ENCODE measurements around the gene MARS1. TPM values are rescaled to one million over a fixed set of nuclear protein-coding genes. Genes with fewer than 3 reads are reported as not detected.
"Not testable (repeated sequence)": the region's sequence is repeated elsewhere in the genome, so short reads cannot be mapped to it uniquely, and the experiment has no call there.

MARS1 gene
- total RNA-seq, 1 experiment from 2014 or later: 209 TPM

DNA sequence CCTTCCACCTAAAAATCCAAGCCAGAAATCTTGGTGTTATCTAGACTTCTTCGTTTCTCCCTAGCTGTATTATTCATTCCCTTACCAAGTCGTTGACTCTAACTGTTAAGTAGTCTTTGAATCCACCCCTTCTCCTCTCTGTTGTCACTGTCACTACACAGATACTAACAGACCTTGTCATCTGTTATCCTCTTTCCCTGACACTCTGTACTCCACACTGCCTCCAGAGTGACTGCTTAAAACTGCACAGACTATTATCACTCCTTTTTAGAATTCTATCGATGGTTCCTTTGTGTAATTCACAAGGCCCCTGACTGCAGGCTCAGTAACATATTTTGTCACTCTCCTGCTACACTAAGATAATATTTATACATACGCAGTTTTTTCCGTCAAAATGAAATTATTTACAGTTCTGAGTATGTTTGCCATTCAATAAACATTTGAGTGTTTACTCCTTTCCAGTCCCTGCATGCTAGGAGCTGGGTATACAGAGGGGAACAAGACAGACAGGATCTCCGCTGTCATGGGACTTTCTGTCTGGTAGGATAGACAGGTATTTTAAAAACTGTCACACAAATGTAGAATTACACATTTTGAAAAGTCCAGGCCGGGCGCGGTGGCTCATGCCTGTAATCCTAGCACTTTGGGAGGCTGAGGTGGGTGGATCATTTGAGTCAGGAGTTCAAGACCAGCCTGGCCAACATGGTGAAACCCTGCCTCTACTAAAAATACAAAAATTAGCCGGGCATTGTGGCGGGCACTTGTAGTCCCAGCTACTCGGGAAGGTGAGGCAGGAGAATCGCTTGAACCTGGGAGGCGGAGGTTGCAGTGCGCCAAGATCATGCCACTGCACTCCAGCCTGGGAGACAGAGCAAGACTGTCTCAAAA lies 3.8 kb downstream of the MARS1 start:
- ChIA-PET POLR2A (ENCODE audit: unreplicated experiment) (no interaction called here), CTCF (no interaction called here)
- Histone ChIP-seq H3K9me3 (ENCODE audit: low read length) (no peaks in the 10 kb centered on the region), H3K27ac (ENCODE audit: low read length) (no peak overlapping the region), H3K79me2 (ENCODE audit: low read length) (peaks cover 24% of the 10 kb centered on the region), H3F3A (ENCODE audit: low read length, unreplicated experiment) (no peaks in the 10 kb centered on the region), H4K20me1 (ENCODE audit: low read length) (no peaks in the 10 kb centered on the region), H2AFZ (ENCODE audit: low read length) (no peak overlapping the region), H3K4me1 (ENCODE audit: insufficient read depth, low read length) (peaks cover 10% of the 10 kb centered on the region), H3K4me3 (ENCODE audit: low read length) (no peak overlapping the region), H3K27me3 (ENCODE audit: low read length) (no peaks in the 10 kb centered on the region), H3K9ac (ENCODE audit: low read length) (no peak overlapping the region), H3K9me2 (replicated peaks; ENCODE audit: low read length) (no peaks in the 10 kb centered on the region), H3K4me2 (ENCODE audit: low read length) (no peak overlapping the region), H3K36me3 (ENCODE audit: low read depth, low read length) (peaks cover 32% of the 10 kb centered on the region)
- intact Hi-C loops (cut with micrococcal nuclease): no loop called here
- no peak for ATAC-seq
- no TSS peak for BruUV-seq (replicated peaks)
- TF ChIP-seq EZH2 (IDR thresholded peaks at IDR 0.05; ENCODE audit: low read length, unreplicated experiment): no peak
- TF ChIP-seq, protein P1, sequence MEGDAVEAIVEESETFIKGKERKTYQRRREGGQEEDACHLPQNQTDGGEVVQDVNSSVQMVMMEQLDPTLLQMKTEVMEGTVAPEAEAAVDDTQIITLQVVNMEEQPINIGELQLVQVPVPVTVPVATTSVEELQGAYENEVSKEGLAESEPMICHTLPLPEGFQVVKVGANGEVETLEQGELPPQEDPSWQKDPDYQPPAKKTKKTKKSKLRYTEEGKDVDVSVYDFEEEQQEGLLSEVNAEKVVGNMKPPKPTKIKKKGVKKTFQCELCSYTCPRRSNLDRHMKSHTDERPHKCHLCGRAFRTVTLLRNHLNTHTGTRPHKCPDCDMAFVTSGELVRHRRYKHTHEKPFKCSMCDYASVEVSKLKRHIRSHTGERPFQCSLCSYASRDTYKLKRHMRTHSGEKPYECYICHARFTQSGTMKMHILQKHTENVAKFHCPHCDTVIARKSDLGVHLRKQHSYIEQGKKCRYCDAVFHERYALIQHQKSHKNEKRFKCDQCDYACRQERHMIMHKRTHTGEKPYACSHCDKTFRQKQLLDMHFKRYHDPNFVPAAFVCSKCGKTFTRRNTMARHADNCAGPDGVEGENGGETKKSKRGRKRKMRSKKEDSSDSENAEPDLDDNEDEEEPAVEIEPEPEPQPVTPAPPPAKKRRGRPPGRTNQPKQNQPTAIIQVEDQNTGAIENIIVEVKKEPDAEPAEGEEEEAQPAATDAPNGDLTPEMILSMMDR (conservative IDR thresholded peaks at IDR 0.05; ENCODE audit: low read depth, low read length): peak; percentile 48
- peak; percentile 28 for DNase-seq

DNA sequence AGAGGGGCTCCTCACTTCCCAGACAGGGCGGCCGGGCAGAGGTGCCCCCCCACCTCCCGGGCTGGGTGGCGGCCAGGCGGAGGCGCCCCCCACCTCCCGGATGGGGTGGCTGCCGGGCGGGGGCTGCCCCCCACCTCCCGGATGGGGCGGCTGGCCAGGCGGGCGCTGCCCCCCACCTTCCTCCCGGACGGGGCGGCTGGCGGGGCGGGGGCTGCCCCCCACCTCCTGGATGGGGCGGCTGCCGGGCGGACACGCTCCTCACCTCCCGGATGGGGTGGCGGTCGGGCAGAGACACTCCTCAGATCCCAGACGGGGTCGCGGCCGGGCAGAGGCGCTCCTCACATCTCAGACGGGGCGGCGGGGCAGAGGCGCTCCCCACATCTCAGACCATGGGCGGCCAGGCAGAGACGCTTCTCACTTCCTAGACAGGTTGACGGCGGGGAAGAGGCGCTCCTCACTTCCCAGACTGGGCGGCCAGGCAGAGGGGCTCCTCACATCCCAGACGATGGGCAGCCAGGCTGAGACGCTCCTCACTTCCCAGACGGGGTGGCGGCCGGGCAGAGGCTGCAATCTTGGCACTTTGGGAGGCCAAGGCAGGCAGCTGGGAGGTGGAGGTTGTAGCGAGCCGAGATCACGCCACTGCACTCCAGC lies 7.3 kb downstream of the MARS1 start:
- H3K9ac ChIP-seq (ENCODE audit: low read length); H3F3A ChIP-seq (ENCODE audit: low read length, unreplicated experiment); ATAC-seq; CTCF ChIA-PET; H3K79me2 ChIP-seq (ENCODE audit: low read length); H3K4me1 ChIP-seq (ENCODE audit: insufficient read depth, low read length); H3K9me3 ChIP-seq (ENCODE audit: low read length); H3K27me3 ChIP-seq (ENCODE audit: low read length); H3K27ac ChIP-seq (ENCODE audit: low read length); DNase-seq; H3K4me2 ChIP-seq (ENCODE audit: low read length); BruUV-seq (replicated peaks); H3K9me2 ChIP-seq (replicated peaks; ENCODE audit: low read length); H3K4me3 ChIP-seq (ENCODE audit: low read length); H2AFZ ChIP-seq (ENCODE audit: low read length); intact Hi-C loops (cut with micrococcal nuclease); POLR2A ChIA-PET (ENCODE audit: unreplicated experiment); H4K20me1 ChIP-seq (ENCODE audit: low read length): not testable (repeated sequence)
- peaks cover 44% of the 10 kb centered on the region for H3K36me3 ChIP-seq (ENCODE audit: low read depth, low read length)

DNA sequence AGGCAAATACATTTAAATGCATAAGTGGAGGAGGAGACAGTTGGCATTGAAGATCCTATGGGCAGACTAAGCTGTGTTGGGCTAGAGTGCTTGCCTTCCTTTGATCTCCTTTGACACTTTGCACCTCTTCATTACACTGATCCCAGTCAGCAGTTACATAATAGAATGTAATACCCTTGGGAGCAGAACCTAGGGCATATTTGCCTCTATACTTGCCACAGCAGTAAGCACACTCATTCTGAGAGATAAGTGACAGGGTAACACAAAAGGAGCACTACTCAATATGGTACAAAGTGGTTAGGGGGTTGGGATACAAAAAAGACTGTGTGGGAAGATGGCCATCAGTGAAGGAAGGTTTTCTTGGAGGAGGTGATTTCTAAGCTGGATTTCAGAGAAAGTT lies 9.0 kb downstream of the MARS1 start:
- no peaks in the 10 kb centered on the region for H3K79me2 ChIP-seq (ENCODE audit: low read length)
- intact Hi-C loops (cut with micrococcal nuclease): no loop called here
- H3K4me3 ChIP-seq (ENCODE audit: low read length): no peak overlapping the region
- H3K36me3 ChIP-seq (ENCODE audit: low read depth, low read length): peaks cover 44% of the 10 kb centered on the region
- H3K27me3 ChIP-seq (ENCODE audit: low read length): no peaks in the 10 kb centered on the region
- H3F3A ChIP-seq (ENCODE audit: low read length, unreplicated experiment): no peaks in the 10 kb centered on the region
- H3K9me2 ChIP-seq (replicated peaks; ENCODE audit: low read length): no peaks in the 10 kb centered on the region
- no peaks in the 10 kb centered on the region for H4K20me1 ChIP-seq (ENCODE audit: low read length)
- no peaks in the 10 kb centered on the region for H3K9me3 ChIP-seq (ENCODE audit: low read length)
- no peak overlapping the region for H3K4me2 ChIP-seq (ENCODE audit: low read length)
- BruUV-seq (replicated peaks): no TSS peak
- no peak overlapping the region for H3K9ac ChIP-seq (ENCODE audit: low read length)
- no peak for TF ChIP-seq EZH2phosphoT487 (IDR thresholded peaks at IDR 0.05; ENCODE audit: borderline replicate concordance, low read length)
- no peak for TF ChIP-seq EZH2 (IDR thresholded peaks at IDR 0.05; ENCODE audit: low read length, unreplicated experiment)
- TF ChIP-seq, protein P1 (conservative IDR thresholded peaks at IDR 0.05; ENCODE audit: low read depth, low read length): no peak
- ChIA-PET POLR2A (ENCODE audit: unreplicated experiment) (no interaction called here), CTCF (no interaction called here)
- DNase-seq: no peak
- no peaks in the 10 kb centered on the region for H3K4me1 ChIP-seq (ENCODE audit: insufficient read depth, low read length)
- no peak overlapping the region for H3K27ac ChIP-seq (ENCODE audit: low read length)
- H2AFZ ChIP-seq (ENCODE audit: low read length): no peak overlapping the region
- ATAC-seq: no peak
